Measurements from ENCODE around the gene ZNF526.

The ZNF526 gene

DNA sequence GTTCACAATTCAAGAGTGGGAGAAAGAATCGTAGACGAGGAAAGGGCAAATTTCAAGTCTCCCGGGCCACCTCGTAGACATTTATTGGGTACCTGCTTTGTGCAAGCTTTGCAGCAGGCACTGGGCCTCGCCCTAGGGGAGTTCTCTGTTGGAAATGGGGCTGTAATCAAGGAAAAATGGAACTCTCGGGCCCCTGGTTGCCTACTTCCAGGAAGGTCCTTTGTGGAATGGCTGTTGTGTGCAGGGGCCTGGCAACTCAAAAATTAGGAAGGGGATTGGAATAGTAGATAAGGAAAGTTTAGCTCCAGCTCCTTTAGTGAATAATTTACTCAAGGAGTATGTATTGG lies 612 bp downstream of the ZNF526 start:
- DNase-seq (ENCODE audit: low read depth in 1 of 2, low spot score in 1 of 2) = no peak

DNA sequence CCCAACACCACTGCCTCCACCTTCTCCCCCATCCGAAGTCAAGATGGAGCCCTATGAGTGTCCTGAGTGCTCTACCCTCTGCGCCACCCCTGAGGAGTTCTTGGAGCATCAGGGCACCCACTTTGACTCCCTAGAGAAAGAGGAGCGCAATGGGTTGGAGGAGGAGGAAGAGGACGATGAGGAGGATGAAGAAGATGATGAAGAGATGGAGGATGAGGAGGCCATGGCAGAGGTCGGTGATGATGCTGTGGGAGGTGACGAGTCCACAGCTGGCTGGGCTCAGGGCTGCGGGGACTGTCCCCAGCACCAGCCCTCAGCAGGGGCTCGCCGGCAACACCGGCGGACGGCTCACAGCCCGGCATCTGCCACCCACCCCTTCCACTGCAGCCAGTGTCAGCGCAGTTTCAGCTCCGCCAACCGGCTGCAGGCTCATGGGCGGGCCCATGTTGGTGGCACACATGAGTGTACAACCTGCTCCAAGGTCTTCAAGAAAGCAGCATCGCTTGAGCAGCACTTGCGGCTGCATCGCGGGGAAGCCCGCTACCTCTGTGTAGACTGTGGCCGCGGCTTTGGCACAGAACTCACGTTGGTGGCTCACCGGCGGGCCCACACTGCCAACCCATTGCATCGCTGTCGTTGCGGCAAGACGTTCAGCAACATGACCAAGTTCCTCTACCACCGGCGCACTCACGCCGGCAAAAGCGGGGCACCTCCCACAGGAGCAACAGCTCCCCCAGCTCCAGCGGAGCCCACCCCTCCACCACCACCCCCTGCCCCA lies 5.0 kb downstream of the ZNF526 start:
- no peak for DNase-seq (ENCODE audit: low read depth in 1 of 2, low spot score in 1 of 2)

DNA sequence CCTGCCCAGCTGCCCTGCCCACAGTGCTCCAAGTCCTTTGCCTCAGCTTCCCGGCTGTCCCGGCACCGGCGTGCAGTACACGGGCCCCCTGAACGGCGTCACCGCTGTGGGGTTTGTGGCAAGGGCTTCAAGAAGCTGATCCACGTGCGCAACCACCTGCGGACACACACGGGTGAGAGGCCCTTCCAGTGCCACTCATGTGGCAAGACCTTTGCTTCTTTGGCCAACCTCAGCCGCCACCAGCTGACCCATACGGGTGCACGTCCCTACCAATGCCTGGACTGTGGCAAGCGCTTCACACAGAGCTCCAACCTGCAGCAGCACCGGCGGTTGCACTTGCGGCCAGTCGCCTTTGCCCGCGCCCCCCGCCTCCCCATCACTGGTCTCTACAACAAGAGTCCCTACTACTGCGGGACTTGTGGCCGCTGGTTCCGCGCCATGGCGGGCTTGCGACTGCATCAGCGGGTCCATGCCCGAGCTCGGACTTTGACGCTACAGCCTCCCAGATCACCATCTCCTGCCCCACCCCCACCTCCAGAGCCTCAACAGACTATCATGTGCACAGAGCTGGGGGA lies 5.7 kb downstream of the ZNF526 start:
- DNase-seq (ENCODE audit: low read depth in 1 of 2, low spot score in 1 of 2) = no peak

DNA sequence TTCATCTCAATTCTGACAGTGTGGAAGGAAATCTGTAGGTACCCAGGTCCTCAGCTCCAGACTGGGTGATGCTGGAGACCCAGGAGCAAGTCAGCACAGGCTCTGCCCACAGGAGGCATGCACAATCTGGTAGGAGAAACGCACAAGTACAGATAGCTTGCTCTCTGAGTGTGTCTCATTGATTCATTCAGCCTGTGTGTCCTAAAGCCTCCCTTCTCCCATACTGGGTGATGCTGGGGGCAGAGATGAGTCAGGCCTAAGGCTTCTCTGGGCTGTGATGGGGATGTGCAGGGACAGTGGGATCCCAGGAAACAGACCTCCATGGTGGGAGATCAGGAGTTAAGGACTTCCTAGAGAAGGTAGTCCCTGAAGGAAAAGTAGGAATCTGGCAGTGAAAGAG lies 6.8 kb downstream of the ZNF526 start:
- DNase-seq (ENCODE audit: low read depth in 1 of 2, low spot score in 1 of 2) = no peak

DNA sequence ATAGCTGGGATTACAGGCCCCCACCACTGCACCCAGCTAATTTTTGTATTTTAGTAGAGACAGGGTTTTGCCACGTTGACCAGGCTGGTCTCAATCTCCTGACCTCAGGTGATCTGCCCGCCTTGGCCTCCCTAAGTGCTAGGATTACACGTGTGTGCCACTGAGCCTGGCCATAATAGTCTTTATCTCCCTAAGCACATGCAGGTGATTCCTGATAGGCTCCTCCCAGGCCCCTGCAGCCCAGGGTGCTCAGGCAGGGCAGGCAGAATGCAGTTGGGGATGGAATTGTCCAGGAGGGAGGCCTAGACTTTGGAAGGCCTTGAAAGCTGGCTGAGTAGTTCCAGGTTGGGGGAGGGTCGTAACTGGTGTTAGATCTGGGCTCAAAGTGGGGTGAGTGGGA lies 8.5 kb downstream of the ZNF526 start:
- no peak for DNase-seq (ENCODE audit: low read depth in 1 of 2, low spot score in 1 of 2)

DNA sequence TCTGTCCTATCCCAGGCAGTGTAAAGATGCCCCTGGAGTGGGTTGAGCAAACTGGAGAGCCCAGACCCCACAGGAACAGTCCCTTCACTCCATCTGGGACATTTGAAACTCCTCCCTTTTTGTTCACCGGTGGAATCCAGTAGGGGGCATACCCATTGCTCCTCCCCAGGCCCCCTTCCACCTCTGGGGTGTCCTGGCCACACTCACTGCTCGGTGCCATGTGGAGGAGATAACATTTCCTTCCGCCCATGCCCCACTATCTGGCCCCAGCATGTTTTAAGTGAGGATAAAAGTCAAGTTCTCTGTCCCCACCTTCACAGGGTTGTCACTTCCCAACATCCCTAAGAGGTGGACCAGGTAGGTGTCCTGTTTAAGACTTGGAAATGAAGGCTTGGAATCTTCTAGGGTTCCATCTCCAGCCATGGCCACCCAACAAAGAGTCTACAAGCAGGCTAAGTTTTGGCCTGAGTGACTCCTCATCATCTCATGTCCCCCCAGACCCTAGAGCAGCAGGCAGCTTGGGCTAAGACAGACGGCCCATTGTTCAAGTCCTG lies 9.3 kb downstream of the ZNF526 start:
- no peak for DNase-seq (ENCODE audit: low read depth in 1 of 2, low spot score in 1 of 2)

DNA sequence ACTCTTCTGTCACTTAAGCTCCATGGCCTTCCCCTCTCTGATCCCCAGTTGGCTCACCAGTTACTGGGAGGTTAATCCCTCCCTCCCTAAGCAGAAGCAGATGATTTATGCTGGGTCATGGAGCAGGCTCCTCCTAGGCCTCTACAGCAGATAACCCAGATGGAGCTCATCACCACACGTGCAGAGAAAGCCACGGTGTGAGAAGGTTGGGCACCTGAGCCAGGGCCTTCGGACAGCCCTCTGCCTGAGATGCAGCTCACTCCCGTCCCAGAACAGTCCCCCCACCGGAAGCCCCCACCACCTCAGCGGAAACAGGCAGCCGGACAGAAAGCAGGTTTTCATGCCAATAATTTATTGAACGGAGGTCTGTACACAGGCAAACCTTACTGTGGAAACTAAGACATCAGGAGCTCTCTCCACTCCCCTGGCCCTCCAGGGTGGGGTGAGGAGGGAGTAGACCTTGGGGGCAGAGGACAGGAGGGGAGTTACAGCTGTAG lies 9.8 kb downstream of the ZNF526 start:
- DNase-seq (ENCODE audit: low read depth in 1 of 2, low spot score in 1 of 2) = no peak

DNA sequence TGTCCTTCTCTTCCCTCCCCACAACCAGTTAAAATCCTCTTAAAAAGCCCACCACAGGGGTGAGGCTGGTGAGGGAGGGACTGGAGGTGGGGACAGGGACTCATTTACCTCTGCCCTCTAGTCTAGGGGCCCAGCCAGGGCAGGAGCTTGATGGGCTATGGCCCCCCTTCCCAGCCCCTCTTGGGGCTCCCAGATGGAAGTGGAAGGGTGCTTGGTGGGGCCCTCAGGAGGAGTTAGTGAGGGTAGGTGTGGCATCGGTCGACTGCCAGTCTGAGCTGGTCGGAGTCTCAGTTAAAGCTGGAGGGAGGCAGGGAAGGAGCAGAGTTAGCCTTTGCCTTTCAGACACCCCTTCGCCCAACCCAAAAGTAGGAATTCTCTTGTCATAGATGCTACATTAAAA lies 10.5 kb downstream of the ZNF526 start:
- DNase-seq (ENCODE audit: low read depth in 1 of 2, low spot score in 1 of 2) = no peak

DNA sequence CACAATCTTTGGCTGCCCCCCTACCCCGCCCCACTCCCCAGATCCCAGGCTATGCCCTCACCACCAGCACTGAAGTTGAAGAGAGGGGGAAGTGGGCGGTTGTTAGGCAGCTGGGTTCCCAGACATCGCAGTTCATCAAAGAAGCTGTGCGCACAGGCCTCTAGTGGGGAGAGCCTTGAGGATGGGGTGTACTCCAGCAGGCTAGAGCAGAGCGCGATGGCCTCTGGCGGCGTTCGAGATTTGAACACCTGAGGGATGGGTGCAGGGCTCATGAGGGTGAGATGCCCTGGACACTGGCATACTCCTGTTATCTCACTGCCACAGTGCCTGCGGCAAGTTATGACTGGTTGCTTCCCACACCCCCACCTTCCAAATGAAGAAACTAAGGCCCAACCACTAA lies 12.3 kb downstream of the ZNF526 start:
- no peak for DNase-seq (ENCODE audit: low read depth in 1 of 2, low spot score in 1 of 2)

DNA sequence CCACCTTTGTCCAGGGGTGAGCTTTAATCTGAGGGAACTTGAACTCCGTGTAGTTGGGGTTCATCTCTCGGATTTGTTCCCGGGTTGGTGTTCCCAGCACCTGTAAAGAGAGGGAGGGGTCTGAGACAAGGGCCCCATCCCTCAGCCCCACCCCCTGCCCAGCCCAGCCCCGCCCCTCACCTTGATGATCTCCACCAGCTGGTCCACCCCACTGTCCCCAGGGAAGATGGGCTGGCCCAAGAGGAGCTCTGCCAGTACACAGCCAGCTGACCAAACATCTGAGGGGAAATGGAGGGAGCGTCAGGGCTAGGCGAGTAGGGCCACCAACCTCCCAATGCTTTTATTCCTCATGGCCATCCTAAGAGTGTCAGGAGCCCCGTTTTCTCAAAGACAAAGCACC lies 13.0 kb downstream of the ZNF526 start:
- no peak for DNase-seq (ENCODE audit: low read depth in 1 of 2, low spot score in 1 of 2)

DNA sequence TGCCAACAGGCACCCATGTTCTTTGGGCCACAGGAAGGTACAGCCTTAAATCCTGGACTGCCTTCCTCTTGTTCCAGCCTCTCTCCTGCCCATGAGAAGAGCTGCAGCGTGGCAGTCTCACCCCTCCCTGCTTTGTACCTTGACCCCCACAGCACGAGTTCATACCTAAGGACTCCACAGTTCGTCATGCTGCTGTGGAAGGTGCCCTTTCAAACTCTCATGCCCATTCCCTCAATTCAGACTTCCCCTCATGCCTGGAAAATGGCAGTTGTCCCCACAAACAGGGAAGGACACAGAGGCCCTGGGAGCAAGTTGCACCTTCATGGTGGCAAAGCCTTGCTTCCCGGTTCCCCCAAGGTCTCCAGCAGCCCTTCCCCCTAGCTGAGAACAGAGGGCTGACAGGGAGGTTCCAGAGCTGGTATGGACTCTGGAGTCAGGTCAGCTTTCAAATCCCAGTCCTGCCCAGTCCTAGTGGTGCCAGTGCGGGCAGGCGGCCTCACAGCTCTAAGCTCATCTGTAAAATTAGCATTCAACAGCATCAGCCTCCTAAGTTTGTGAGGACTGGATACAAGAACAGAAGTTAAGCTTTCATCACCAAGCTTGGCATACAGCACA lies 13.7 kb downstream of the ZNF526 start:
- no peak for DNase-seq (ENCODE audit: low read depth in 1 of 2, low spot score in 1 of 2)

DNA sequence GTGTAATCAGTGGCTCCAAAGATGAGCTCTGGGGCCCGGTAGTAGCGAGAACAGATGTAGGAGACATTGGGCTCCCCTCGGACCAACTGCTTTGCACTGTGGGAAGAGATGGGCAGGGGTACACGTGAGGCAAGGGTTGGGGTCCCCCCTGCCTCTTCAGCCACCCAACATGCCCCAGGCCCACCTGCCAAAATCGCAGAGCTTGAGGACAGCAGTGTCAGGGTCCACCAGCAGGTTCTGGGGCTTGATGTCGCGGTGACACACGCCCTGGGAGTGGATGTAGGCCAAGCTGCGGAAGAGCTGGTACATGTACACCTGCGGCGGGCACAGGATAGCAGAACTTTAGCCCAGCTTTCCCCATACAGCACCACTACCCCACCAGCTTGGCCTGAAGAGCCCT lies 14.3 kb downstream of the ZNF526 start:
- no peak for DNase-seq (ENCODE audit: low read depth in 1 of 2, low spot score in 1 of 2)

DNA sequence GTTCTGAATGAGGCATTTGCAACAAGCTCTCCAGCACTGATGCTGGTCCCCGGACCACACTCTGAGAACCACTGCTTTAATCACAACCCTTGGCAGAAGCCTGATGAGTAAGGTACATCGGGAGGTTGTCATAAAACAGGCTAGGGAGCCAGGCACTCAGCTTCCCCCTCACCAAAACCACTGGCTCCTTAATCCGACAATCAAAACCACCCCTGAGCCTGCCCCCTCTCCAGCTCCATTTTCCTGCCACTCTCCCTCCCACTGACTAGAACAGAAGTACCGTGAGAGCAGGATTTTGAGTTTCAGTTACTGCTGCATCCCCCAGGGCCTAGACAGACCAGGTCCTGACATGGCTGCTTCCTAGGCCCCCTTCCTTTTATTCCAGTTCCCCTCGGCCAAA lies 15.1 kb downstream of the ZNF526 start:
- DNase-seq (ENCODE audit: low read depth in 1 of 2, low spot score in 1 of 2) = no peak

DNA sequence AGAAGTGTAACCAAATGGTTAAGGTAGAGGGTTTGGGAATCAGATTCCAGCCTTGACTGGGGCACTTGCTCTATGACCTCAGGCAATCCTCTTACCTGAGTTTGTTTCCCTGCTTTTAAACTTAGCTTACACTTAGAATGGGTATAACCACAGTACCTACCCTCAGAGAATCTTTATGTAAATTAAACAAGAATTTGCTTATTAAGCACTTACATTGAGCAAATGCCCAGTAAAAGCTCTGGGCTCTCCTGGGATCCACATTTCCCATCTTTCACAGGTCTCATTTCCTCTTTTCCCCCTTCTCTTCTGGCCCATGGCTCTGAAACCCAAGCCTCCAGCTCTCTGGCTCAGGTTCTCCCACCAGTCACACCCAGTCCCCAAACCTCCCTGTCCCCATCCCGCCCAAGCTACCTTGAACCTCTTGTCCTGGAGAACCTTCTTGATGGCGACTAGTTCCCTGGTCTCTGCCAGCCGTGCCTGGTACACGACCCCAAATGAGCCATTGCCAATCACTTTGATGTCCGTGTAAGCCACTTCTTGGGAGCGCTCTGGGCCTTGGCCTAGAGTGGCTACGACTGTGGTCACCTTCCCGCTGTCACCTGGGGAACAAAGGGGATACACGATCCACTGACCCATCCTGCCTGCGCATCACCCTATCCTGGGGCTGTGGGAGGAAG lies 19.6 kb downstream of the ZNF526 start:
- DNase-seq (ENCODE audit: low read depth in 1 of 2, low spot score in 1 of 2) = no peak

DNA sequence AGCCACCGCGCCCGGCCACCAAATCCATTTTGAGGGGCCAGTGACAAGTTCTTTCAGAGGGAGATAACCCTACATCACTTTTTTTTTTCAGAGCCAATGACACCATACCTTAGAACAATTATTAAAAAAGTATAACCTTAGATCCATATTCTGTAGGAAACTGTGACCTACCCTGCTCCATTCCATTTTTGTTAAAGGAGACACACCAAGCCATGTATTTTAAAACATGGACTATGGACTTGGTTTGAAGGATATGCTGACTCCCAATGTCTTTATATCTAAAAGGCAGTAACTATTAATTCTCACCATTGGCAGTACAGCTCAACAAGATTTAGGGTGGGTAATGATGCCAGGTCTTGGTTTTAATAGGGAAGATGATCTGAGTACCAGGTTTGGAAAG lies 21.2 kb downstream of the ZNF526 start:
- no peak for DNase-seq (ENCODE audit: low read depth in 1 of 2, low spot score in 1 of 2)

DNA sequence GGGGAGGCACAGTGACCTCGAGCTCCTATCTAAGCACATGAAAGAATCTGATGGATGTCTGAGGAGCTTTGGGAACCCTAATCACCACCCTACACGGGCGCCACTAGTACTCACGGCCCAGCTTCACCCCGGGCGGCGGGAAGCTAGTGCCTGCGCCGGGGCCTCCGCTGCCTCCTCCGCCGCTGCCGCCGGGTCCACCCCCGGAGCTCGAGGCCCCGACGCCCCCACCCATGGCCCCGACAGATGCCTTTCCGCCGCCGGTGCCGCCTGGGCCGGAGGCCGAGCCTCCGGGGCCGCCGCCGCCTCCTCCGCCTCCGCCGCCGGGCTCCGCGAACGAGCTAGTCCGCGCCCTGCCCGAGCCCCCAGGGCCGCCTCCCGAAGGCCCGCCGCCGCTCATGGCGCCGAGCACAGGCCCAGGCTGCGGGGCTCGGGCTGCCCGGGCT lies 22.0 kb downstream of the ZNF526 start:
- DNase-seq (ENCODE audit: low read depth in 1 of 2, low spot score in 1 of 2) = peak in 1 of 2 donors; percentile 33

DNA sequence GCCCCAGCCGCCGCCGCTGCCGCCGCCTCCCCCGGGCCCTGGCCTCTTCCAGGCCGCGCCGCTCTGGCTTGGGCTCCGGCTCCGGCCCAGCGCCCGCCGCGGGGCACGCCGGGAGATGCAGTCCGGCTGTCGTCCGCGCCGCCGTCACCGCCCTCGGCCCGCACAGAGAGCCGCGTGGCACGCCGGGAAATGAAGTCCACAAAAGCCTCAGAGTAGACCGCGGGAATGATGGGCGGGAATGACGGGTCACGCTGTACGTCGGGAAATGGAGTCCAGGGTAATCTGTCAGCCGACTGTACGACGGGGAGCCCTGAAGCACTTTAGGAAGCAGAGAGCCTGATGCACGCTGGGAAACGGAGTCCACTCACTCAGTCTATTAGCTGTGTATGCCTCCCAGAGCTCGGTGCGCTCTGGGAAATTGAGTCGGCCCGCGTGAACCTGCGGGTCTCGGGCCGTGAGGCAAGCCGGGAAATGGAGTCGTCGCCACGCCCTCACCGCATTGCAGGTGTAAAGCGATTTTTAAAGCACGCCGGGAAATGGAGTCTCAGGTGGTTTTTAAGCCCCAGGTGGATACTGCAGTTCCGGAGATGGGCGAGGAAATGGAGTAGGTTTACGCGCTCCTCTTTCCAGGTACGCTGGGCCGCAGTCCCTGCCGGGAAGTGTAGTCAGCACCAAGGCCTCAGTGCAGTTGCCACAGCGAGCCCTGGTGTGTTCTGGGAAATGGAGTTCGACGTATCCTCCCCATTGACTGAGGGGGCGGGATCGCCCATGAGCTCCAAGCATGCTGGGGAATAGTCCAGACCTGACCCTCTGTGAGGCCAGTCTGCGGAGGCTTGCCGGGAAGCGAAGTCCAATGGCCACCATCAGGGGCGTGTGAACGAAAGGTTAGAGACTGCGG lies 22.6 kb downstream of the ZNF526 start, which contains the start of gene GSK3A:
GSK3A (minus strand) TSS at position 91 of the 898 bp plus-strand sequence. CDS start 137 bp downstream, outside the sequence.
- peak; percentile 90 for DNase-seq (ENCODE audit: low read depth in 1 of 2, low spot score in 1 of 2)

DNA sequence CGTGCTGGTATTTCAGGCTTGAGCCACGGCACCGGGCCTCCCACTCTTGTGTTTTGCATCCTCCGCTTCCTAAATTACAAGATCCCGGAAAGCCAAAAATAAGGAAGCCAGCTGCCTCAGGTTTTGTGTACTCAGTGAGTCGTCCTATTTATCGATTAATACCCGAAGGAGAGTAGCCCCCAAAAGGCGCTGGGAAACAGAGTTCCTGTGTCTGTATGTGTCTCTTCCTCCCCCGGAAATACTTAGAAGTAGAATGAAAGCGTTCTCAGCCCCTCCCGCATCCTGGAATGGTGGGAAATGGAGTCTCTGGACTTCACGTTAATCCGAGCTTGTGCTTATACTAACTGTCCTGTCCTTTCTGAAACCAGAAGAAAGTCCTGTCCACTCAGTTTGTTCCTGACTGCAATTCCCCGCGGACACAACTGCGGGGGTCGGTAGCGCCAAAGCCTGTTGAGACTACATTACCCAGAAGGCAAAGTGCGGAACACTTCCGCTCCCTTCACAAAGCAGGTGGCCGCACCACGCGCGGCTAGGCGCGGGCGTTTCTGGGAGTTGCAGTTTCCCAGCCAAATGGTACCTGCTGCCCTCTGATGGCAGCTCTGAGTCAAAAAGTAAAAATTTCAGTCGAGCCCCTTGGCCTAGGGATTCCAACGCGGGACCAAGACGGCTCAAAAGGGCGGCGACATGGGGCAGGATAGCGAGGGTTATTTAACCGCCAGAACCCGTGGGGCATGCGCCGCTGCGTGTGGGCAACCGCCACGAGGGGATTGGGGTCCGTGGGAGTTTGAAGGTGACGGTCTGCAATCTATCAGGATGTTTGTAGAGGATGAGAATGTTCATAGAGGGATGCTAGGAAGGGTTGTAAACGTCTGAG lies 24.5 kb downstream of the ZNF526 start:
- peak; percentile 81 to 82 for DNase-seq (ENCODE audit: low read depth in 1 of 2, low spot score in 1 of 2)

DNA sequence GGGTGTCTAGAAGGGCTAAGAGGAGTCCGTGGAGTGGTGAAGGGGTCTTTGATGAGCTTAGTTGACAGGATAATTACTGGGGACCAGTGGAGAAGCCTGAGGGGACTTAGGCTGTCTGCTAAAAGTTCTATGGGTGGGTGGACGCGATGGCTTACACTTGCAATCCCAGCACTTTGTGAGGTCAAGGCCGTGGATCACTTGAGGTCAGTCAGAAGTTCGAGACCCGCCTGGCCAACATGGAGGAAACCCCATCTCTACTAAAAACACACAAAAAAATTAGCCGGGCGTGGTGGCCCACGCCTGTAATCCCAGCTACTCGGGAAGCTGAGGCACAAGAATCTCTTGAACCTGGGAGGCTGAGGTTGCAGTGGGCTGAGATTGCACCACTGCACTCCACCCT lies 25.1 kb downstream of the ZNF526 start:
- no peak for DNase-seq (ENCODE audit: low read depth in 1 of 2, low spot score in 1 of 2)
